CD4-positive, CD25-positive, alpha-beta regulatory T cell (primary cell): ENCODE measurements around the gene FGF3. TPM values are rescaled to one million over a fixed set of nuclear protein-coding genes. Genes with fewer than 3 reads are reported as not detected.

Source experiments
- ATAC-seq, 2 donors: fragments of 150-1000 bp; cut with Tn5 transposase; one replicate each; pipeline ENCODE4 v1.10.0; 2021; ENCODE audit warnings: low read depth in 2 of 2, moderate number of reproducible peaks in 2 of 2, moderate library complexity in 1 of 2
- DNase-seq, 3 donors: peaks; one replicate each; pipeline versions ENCODE4 v3.0.0 to v3.0.0-alpha.2; 2012 to 2022; ENCODE audit warnings: mixed read lengths in 1 of 3
- H3K27ac ChIP-seq: one replicate; pipeline ENCODE4 v1.7.0; 2013; ENCODE audit warnings: mild to moderate bottlenecking, low read length; ENCODE audit not compliant: insufficient read depth, poor library complexity, severe bottlenecking
- H3K27me3 ChIP-seq: one replicate; pipeline ENCODE4 v1.7.0; 2013; ENCODE audit warnings: low read length; ENCODE audit not compliant: control insufficient read depth, insufficient read depth
- H3K36me3 ChIP-seq: one replicate; pipeline ENCODE4 v1.7.0; 2013; ENCODE audit warnings: mild to moderate bottlenecking, low read length, moderate library complexity; ENCODE audit not compliant: control insufficient read depth, insufficient read depth
- H3K4me1 ChIP-seq: 2 replicates; pipeline ENCODE4 v1.7.0; 2013; ENCODE audit warnings: mild to moderate bottlenecking, low read length; ENCODE audit not compliant: insufficient read depth, control insufficient read depth, poor library complexity, severe bottlenecking
- H3K4me3 ChIP-seq: one replicate; pipeline ENCODE4 v1.7.0; 2013; ENCODE audit warnings: low read depth, mild to moderate bottlenecking, low read length, moderate library complexity
- H3K9me3 ChIP-seq, 2 experiments: 1 replicate in 1 of 2; 2 replicates in 1 of 2; pipeline ENCODE4 v1.7.0; 2013; ENCODE audit warnings: low read length in 2 of 2, mild to moderate bottlenecking in 1 of 2, moderate library complexity in 1 of 2; ENCODE audit not compliant: control insufficient read depth in 2 of 2
- H3K27ac Mint-ChIP-seq, 3 donors: one replicate each; pipeline ENCODE4 v1.8.0; 2020 to 2022; ENCODE audit warnings: mild to moderate bottlenecking in 3 of 3, mixed read lengths in 3 of 3, moderate library complexity in 2 of 3
- H3K27me3 Mint-ChIP-seq: one replicate; pipeline ENCODE4 v1.8.0; 2022; ENCODE audit warnings: mild to moderate bottlenecking, mixed read lengths
- H3K36me3 Mint-ChIP-seq: one replicate; pipeline ENCODE4 v1.8.0; 2020; ENCODE audit warnings: mixed read lengths
- H3K4me1 Mint-ChIP-seq, 4 donors: one replicate each; pipeline ENCODE4 v1.8.0; 2020 to 2022; ENCODE audit warnings: mixed read lengths in 4 of 4, mild to moderate bottlenecking in 1 of 4
- H3K4me3 Mint-ChIP-seq, 4 donors: one replicate each; pipeline ENCODE4 v1.8.0; 2020 to 2022; ENCODE audit warnings: mild to moderate bottlenecking in 4 of 4, mixed read lengths in 4 of 4, moderate library complexity in 3 of 4
- H3K9me3 Mint-ChIP-seq, 7 donors: one replicate each; pipeline ENCODE4 v1.8.0; 2020 to 2022; ENCODE audit warnings: mixed read lengths in 7 of 7, mild to moderate bottlenecking in 3 of 7, moderate library complexity in 2 of 7
- polyA plus RNA-seq, 4 donors: library from polyadenylated mRNA; unstranded; fragments of 300-500 nt; fragmentation: Illumina TruSeq; gene quantifications; one replicate each; pipeline ENCODE4 v1.2.3, GENCODE V29; 2021
- total RNA-seq: library from RNA; stranded (reverse); gene quantifications from one replicate; pipeline ENCODE4 v1.2.3, GENCODE V29; 2022

Gene FGF3
- total and polyA plus RNA-seq, 5 donors from 2014 or later: not detected

- Mint-ChIP-seq H3K9me3 (peaks cover 0 to 2% (median 0%) of the 10 kb centered on the region in 7 donors), H3K4me3 (no peak overlapping the region), H3K4me1 (no peaks in the 10 kb centered on the region), H3K27ac (no peak overlapping the region), H3K27me3 (no peaks in the 10 kb centered on the region), H3K36me3 (no peaks in the 10 kb centered on the region)
- Histone ChIP-seq H3K36me3 (no peaks in the 10 kb centered on the region), H3K9me3 (no peaks in the 10 kb centered on the region), H3K4me3 (no peak overlapping the region), H3K27me3 (no peaks in the 10 kb centered on the region), H3K4me1 (no peaks in the 10 kb centered on the region), H3K27ac (no peak overlapping the region)
- ATAC-seq: no peak
- no peak for DNase-seq
These were observed 23.2 kb downstream of the FGF3 start for GRCh38 chr11:69796063-69796462.

- H3K27me3 Mint-ChIP-seq: no peaks in the 10 kb centered on the region
- H3K27ac ChIP-seq: no peak overlapping the region
These were observed 27.7 kb downstream of the FGF3 start for GRCh38 chr11:69791276-69792180.

DNA sequence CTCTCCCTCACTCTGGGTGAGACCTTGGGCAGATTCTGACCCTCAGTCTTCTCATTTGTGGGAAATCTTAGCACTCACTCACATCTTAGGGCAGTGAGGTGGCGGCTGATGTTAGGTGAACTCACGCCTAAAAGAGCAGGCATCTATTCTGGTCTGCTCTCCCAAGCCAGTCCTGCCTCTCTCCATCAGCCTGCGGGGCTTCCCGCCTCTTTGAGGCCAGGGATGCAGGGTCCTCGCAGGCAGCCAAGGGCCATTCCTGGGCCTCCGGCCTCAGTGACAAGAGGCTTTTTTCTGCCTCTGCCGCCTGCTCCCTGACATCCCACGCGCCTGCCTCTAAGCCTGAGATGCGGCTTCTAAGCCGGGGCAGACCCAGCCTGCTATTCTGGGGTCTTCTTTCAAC, 30.3 kb downstream of the FGF3 start:
- H3K36me3 ChIP-seq: no peaks in the 10 kb centered on the region

More at GRCh38 chr11:69791276-69792180, 27.7 kb downstream of the FGF3 start:
- H3K27ac Mint-ChIP-seq: no peak overlapping the region
- H3K4me1 Mint-ChIP-seq: no peaks in the 10 kb centered on the region
- no peaks in the 10 kb centered on the region for H3K27me3 ChIP-seq
- H3K4me3 ChIP-seq: no peak overlapping the region
- DNase-seq (no peak), ATAC-seq (no peak)
- H3K36me3 Mint-ChIP-seq: no peaks in the 10 kb centered on the region
- no peaks in the 10 kb centered on the region for H3K9me3 ChIP-seq
- no peaks in the 10 kb centered on the region for H3K4me1 ChIP-seq
- peak overlapping the region in 1 of 4 donors; percentile 11 for H3K4me3 Mint-ChIP-seq
- no peaks in the 10 kb centered on the region for H3K9me3 Mint-ChIP-seq
- H3K36me3 ChIP-seq: no peaks in the 10 kb centered on the region

GRCh38 chr11:69787906-69788305, 31.3 kb downstream of the FGF3 start:
- Mint-ChIP-seq H3K36me3 (no peaks in the 10 kb centered on the region), H3K4me1 (no peaks in the 10 kb centered on the region), H3K9me3 (peaks cover 0 to under 1% (median 0%) of the 10 kb centered on the region in 7 donors), H3K27ac (no peak overlapping the region), H3K4me3 (no peak overlapping the region), H3K27me3 (peaks cover 4% of the 10 kb centered on the region)
- no peak overlapping the region for H3K4me3 ChIP-seq
- no peak for ATAC-seq
- H3K9me3 ChIP-seq: no peaks in the 10 kb centered on the region
- no peaks in the 10 kb centered on the region for H3K4me1 ChIP-seq
- H3K36me3 ChIP-seq: no peaks in the 10 kb centered on the region
- no peak overlapping the region for H3K27ac ChIP-seq
- no peaks in the 10 kb centered on the region for H3K27me3 ChIP-seq
- no peak for DNase-seq

More for the DNA sequence above, 30.3 kb downstream of the FGF3 start:
- ATAC-seq (no peak), DNase-seq (no peak)
- no peak overlapping the region for H3K27ac ChIP-seq
- no peak overlapping the region for H3K4me3 ChIP-seq
- no peaks in the 10 kb centered on the region for H3K4me1 ChIP-seq
- Mint-ChIP-seq H3K9me3 (no peaks in the 10 kb centered on the region), H3K27ac (no peak overlapping the region), H3K4me3 (no peak overlapping the region), H3K27me3 (peaks cover 4% of the 10 kb centered on the region), H3K36me3 (no peaks in the 10 kb centered on the region), H3K4me1 (no peaks in the 10 kb centered on the region)
- H3K27me3 ChIP-seq: no peaks in the 10 kb centered on the region
- H3K9me3 ChIP-seq: no peaks in the 10 kb centered on the region

- ATAC-seq: no peak
- H3K9me3 ChIP-seq: no peaks in the 10 kb centered on the region
- no peak overlapping the region for H3K4me3 Mint-ChIP-seq
- peaks cover 0 to 1% (median 0%) of the 10 kb centered on the region in 7 donors for H3K9me3 Mint-ChIP-seq
- H3K36me3 ChIP-seq: no peaks in the 10 kb centered on the region
- no peak overlapping the region for H3K27ac Mint-ChIP-seq
- no peaks in the 10 kb centered on the region for H3K4me1 ChIP-seq
- peaks cover 4% of the 10 kb centered on the region for H3K27me3 Mint-ChIP-seq
- H3K27ac ChIP-seq: no peak overlapping the region
- no peaks in the 10 kb centered on the region for H3K4me1 Mint-ChIP-seq
- no peaks in the 10 kb centered on the region for H3K36me3 Mint-ChIP-seq
- no peak for DNase-seq
- no peaks in the 10 kb centered on the region for H3K27me3 ChIP-seq
- H3K4me3 ChIP-seq: no peak overlapping the region
These were observed 31.8 kb downstream of the FGF3 start for GRCh38 chr11:69787457-69787856.

- Histone ChIP-seq H3K4me1 (no peaks in the 10 kb centered on the region), H3K27ac (no peak overlapping the region), H3K4me3 (no peak overlapping the region), H3K27me3 (no peaks in the 10 kb centered on the region), H3K36me3 (no peaks in the 10 kb centered on the region), H3K9me3 (no peaks in the 10 kb centered on the region)
- peaks cover 0 to 1% (median 0%) of the 10 kb centered on the region in 7 donors for H3K9me3 Mint-ChIP-seq
- no peaks in the 10 kb centered on the region for H3K4me1 Mint-ChIP-seq
- ATAC-seq (no peak), DNase-seq (no peak)
- H3K36me3 Mint-ChIP-seq: no peaks in the 10 kb centered on the region
- no peak overlapping the region for H3K4me3 Mint-ChIP-seq
- no peak overlapping the region for H3K27ac Mint-ChIP-seq
- peaks cover 18% of the 10 kb centered on the region for H3K27me3 Mint-ChIP-seq
These were observed 38.0 kb downstream of the FGF3 start for GRCh38 chr11:69781241-69781640.

DNA sequence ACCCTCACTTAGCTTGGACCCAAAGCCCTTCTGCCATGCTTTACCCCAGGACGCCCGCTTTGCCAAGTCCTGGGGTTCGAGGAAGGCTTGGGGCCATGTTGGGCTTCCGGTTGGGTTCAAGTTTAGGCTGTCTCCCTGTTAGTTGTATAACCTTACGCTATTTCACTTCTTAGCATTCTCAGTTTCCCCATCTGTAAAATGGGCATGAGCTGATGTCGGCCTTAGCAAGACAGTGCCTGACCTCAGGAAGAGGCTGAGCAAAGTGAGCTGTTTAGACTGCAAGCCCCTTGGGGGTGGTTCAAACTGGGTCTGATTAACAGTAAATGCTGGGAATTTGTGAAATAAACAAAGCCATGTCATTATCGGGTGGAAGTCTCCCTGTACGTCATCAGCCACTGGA, 40.8 kb downstream of the FGF3 start:
- no peaks in the 10 kb centered on the region for H3K9me3 ChIP-seq
- no peaks in the 10 kb centered on the region for H3K27me3 ChIP-seq
- Mint-ChIP-seq H3K27ac (no peak overlapping the region), H3K9me3 (peaks cover 0 to 1% (median 0%) of the 10 kb centered on the region in 7 donors), H3K4me3 (no peak overlapping the region), H3K36me3 (no peaks in the 10 kb centered on the region), H3K27me3 (peaks cover 25% of the 10 kb centered on the region), H3K4me1 (no peaks in the 10 kb centered on the region)
- no peak overlapping the region for H3K27ac ChIP-seq
- DNase-seq: no peak
- no peak overlapping the region for H3K4me3 ChIP-seq
- ATAC-seq: no peak
- no peaks in the 10 kb centered on the region for H3K4me1 ChIP-seq
- no peaks in the 10 kb centered on the region for H3K36me3 ChIP-seq
